ENCODE measurements around the gene ZNF146. TPM values are rescaled to one million over a fixed set of nuclear protein-coding genes. Genes with fewer than 3 reads are reported as not detected.
"Not testable (repeated sequence)": the region's sequence is repeated elsewhere in the genome, so short reads cannot be mapped to it uniquely, and the experiment has no call there.

ZNF146 gene
- total RNA-seq, 1 donor from 2014 or later = 161 TPM

GRCh38 chr19:36183245-36183628 is 31.7 kb upstream of the ZNF146 start:
- TF ChIP-seq CTCF (IDR thresholded peaks at IDR 0.05; ENCODE audit: insufficient read depth, low read length, severe bottlenecking) = no peak
- DNase-seq (ENCODE audit: low read depth) = no peak
- FAIRE-seq = peak; percentile 92
- peaks cover 5% of the 10 kb centered on the region for H3K36me3 ChIP-seq (ENCODE audit: control insufficient read depth, insufficient read depth, low read length)
- H3K27me3 ChIP-seq (ENCODE audit: control insufficient read depth, insufficient read depth, low read length) = no peaks in the 10 kb centered on the region
- no peak overlapping the region for H3K4me3 ChIP-seq (ENCODE audit: low read depth, low read length)

GRCh38 chr19:36186722-36187121 is 28.2 kb upstream of the ZNF146 start:
- not testable (repeated sequence) for FAIRE-seq; H3K36me3 ChIP-seq (ENCODE audit: control insufficient read depth, insufficient read depth, low read length); H3K4me3 ChIP-seq (ENCODE audit: low read depth, low read length); DNase-seq (ENCODE audit: low read depth); H3K27me3 ChIP-seq (ENCODE audit: control insufficient read depth, insufficient read depth, low read length)

- Histone ChIP-seq H3K4me3 (ENCODE audit: low read depth, low read length) (no peak overlapping the region), H3K36me3 (ENCODE audit: control insufficient read depth, insufficient read depth, low read length) (peaks cover 1% of the 10 kb centered on the region), H3K27me3 (ENCODE audit: control insufficient read depth, insufficient read depth, low read length) (no peaks in the 10 kb centered on the region)
- no peak for FAIRE-seq
- DNase-seq (ENCODE audit: low read depth) = no peak
- TF ChIP-seq CTCF (IDR thresholded peaks at IDR 0.05; ENCODE audit: insufficient read depth, low read length, severe bottlenecking) = no peak
Observed at GRCh38 chr19:36196249-36196648, 18.7 kb upstream of the ZNF146 start.

GRCh38 chr19:36198119-36198518 is 16.8 kb upstream of the ZNF146 start:
- peaks cover 1% of the 10 kb centered on the region for H3K36me3 ChIP-seq (ENCODE audit: control insufficient read depth, insufficient read depth, low read length)

GRCh38 chr19:36201684-36202083 is 13.2 kb upstream of the ZNF146 start:
- peaks cover 2% of the 10 kb centered on the region for H3K36me3 ChIP-seq (ENCODE audit: control insufficient read depth, insufficient read depth, low read length)
- TF ChIP-seq CTCF (IDR thresholded peaks at IDR 0.05; ENCODE audit: insufficient read depth, low read length, severe bottlenecking) = no peak
- DNase-seq (ENCODE audit: low read depth) = no peak
- H3K27me3 ChIP-seq (ENCODE audit: control insufficient read depth, insufficient read depth, low read length) = no peaks in the 10 kb centered on the region
- no peak overlapping the region for H3K4me3 ChIP-seq (ENCODE audit: low read depth, low read length)
- no peak for FAIRE-seq

More at GRCh38 chr19:36198119-36198518, 16.8 kb upstream of the ZNF146 start:
- DNase-seq (ENCODE audit: low read depth) = no peak
- Histone ChIP-seq H3K4me3 (ENCODE audit: low read depth, low read length) (no peak overlapping the region), H3K27me3 (ENCODE audit: control insufficient read depth, insufficient read depth, low read length) (no peaks in the 10 kb centered on the region)
- no peak for FAIRE-seq
- TF ChIP-seq CTCF (IDR thresholded peaks at IDR 0.05; ENCODE audit: insufficient read depth, low read length, severe bottlenecking) = no peak

- no peaks in the 10 kb centered on the region for H3K27me3 ChIP-seq (ENCODE audit: control insufficient read depth, insufficient read depth, low read length)
- DNase-seq (ENCODE audit: low read depth) (no peak), FAIRE-seq (no peak)
- H3K4me3 ChIP-seq (ENCODE audit: low read depth, low read length) = no peak overlapping the region
- no peak for TF ChIP-seq CTCF (IDR thresholded peaks at IDR 0.05; ENCODE audit: insufficient read depth, low read length, severe bottlenecking)
- peaks cover 2% of the 10 kb centered on the region for H3K36me3 ChIP-seq (ENCODE audit: control insufficient read depth, insufficient read depth, low read length)
Observed at GRCh38 chr19:36203293-36203692, 11.6 kb upstream of the ZNF146 start.

Measured in bronchial epithelial cell (primary cell).